Neural cell (in vitro differentiated cells): ENCODE data around the gene PRRC2B.

Source experiments
- EP300 ChIP-seq: fragments of 450-650 bp; conservative IDR thresholded peaks from 2 replicates; pipeline ENCODE4 v1.6.1; 2014; ENCODE audit warnings: antibody characterized with exemption, mild to moderate bottlenecking, moderate library complexity; ENCODE audit not compliant: poor library complexity, severe bottlenecking
- EZH2 ChIP-seq: fragments of 200-600, 300-800 bp; shearing (Covaris generic), sonication (generic); IDR thresholded peaks from 2 replicates; pipeline ENCODE4 v1.6.1; 2014; ENCODE audit warnings: antibody characterized with exemption, low read length, borderline replicate concordance, mild to moderate bottlenecking; ENCODE audit not compliant: insufficient read depth, poor library complexity, severe bottlenecking
- POLR2AphosphoS5 ChIP-seq: IDR thresholded peaks from 2 replicates; pipeline ENCODE4 v1.6.1; 2012
- RAD21 ChIP-seq: fragments of 450-650 bp; conservative IDR thresholded peaks from 2 replicates; pipeline ENCODE4 v1.6.1; 2014; ENCODE audit warnings: antibody characterized with exemption, mild to moderate bottlenecking, moderate library complexity
- SMC3 ChIP-seq: fragments of 450-650 bp; conservative IDR thresholded peaks from 2 replicates; pipeline ENCODE4 v1.6.1; 2014; ENCODE audit warnings: antibody characterized with exemption, mild to moderate bottlenecking, moderate library complexity; ENCODE audit not compliant: poor library complexity
- TF ChIP-seq, protein P1 (sequence below): fragments of 450-650 bp; IDR thresholded peaks from 2 replicates; pipeline ENCODE4 v1.5.1; 2014; ENCODE audit warnings: antibody characterized with exemption, mild to moderate bottlenecking, moderate library complexity; ENCODE audit not compliant: poor library complexity, severe bottlenecking

DNA sequence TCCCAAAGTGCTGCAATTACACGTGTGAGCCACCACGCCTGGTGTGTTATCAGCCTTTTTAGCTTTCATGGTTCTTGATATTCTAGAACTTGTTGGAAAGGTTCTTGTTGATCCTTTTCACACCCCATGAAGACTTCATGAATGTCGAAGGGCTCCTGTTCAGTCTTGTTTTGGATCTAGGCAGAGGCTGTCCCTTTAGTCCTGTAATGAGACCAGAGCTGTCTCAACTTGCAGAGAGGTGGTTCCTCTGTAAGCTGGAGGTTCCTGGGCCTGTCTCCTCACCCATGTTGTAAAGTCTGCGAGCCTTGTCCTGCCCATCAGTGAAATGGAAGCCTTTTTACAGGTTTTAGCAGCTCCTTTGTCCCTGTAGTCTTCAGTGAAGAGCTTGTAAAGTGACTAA is 38.2 kb downstream of the PRRC2B start:
- TF ChIP-seq, protein P1, sequence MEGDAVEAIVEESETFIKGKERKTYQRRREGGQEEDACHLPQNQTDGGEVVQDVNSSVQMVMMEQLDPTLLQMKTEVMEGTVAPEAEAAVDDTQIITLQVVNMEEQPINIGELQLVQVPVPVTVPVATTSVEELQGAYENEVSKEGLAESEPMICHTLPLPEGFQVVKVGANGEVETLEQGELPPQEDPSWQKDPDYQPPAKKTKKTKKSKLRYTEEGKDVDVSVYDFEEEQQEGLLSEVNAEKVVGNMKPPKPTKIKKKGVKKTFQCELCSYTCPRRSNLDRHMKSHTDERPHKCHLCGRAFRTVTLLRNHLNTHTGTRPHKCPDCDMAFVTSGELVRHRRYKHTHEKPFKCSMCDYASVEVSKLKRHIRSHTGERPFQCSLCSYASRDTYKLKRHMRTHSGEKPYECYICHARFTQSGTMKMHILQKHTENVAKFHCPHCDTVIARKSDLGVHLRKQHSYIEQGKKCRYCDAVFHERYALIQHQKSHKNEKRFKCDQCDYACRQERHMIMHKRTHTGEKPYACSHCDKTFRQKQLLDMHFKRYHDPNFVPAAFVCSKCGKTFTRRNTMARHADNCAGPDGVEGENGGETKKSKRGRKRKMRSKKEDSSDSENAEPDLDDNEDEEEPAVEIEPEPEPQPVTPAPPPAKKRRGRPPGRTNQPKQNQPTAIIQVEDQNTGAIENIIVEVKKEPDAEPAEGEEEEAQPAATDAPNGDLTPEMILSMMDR = no peak
- TF ChIP-seq EZH2 (no peak), EP300 (no peak), RAD21 (no peak), SMC3 (no peak), POLR2AphosphoS5 (no peak)
